ENCODE data around the gene CD79A.
"Not testable (repeated sequence)": the region's sequence is repeated elsewhere in the genome, so short reads cannot be mapped to it uniquely, and the experiment has no call there.

Gene CD79A

DNA sequence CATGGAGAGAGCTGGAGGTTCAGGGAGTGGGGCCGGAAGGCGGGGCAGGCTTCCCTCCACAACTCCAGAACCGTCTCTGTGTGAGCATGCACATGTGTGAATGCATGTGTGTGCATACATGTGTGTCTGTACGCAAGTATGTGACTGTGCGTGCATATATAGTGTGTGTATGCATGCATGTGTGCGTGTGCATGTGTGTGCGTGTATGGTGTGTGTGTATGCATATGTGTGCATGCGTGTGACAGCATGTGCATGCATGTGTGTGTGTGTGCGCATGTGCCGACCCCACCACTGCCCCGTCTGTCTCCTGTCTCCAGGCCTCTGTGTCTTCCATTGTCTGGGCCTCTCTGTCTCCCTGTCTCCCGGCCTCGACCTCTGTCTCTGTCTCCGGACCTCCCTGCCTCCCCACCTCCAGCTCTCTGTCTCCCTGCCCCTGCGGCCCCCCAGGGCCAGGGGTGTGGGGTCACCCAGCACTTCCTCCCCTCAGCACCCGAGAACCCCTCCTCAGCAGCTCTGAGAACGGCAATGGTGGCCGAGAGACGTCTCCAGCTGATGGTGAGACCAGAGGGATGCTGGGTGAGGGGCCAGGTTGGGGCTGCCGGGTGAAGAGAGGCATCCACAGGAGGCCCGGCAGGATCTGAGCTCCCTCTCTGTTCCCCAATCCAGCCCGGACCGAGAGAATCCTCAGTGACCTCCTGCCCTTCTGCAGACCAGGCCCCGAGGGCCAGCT, 28.4 kb downstream of the CD79A start:
- DNase-seq, result no peak

DNA sequence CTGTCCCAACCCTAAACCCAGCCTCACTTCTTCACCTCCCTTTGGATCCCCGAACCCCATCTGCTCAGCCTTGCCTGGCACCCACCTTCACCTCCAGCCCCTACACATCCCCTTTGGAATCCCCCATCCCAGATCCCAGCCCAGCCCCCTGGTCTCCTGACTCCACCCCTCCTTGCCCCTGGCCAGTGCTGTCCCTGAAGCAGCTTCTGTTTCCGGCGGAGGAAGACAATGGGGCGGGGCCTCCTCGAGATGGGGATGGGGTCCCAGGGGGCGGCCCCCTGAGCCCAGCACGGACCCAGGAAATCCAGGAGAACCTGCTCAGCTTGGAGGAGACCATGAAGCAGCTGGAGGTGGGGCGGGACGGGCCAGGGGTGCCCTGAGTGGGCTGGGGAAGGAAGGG, 29.2 kb downstream of the CD79A start:
- no peak for DNase-seq

DNA sequence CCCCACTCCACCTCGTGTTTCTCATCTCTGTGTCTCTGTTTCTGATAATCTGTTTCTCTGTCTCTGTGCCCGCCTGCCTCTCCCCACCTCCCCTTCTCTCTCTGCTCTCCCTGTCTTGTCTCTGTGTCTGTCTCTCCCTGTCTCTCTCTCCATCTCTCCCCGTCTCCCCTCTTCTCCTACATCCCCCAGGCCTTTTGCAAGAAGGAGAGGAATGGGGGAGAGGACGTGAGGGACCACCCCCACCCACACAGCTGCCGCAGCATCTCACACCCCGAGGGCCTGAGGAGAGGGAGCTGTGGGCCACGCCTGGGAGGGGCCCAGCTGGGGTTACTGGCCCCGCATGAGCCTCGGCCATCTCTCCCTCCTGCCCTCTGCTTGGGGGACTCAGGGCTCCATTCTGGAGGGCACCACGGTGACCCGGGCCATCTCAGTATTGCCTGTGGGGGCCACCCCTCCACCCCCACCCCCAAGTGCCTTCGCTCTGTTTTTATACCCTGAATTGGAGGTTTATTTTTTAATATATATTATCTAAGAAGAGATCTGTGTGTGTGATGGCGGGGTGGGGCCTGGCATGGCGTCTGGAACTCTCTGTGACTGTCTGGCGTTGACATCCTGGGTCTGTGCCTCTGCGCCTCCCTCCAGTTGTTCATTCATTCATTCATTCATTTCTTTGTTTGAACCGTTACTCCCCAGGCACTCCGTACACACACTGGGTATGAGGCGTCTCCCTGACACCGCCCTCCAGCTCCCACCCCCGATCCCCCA, 30.0 kb downstream of the CD79A start:
- DNase-seq, result no peak

DNA sequence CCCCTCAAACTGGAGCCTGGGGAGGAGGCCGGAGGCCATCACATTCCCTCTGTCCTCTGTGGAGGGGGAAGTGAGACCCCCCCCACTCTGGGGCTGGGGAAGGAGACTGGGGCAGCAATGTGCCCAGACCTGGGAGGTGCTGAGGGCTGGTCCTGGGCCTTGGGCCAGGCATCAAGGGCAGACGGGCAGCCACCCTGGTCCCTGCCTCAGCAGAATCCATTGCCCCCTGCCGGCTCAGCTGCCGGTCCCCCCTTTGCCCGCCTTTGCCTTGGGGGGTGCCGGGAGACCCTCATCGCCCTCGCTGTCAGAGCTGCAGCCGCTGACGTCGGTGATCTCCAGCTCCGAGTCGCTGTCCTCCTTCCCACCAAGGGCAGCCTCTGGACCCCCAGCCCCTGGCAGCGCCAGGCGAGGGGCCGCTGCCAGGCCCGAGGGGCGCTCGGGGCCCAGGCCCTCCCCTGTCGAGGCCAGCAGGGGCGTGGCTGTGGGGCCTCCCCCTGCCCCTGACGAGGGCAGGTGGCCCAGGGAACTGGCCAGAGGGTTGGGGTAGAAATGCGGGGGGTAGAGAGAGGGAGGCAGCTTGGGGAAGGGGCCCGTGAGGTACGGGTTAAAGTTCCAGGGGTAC, 31.0 kb downstream of the CD79A start:
- no peak for DNase-seq

DNA sequence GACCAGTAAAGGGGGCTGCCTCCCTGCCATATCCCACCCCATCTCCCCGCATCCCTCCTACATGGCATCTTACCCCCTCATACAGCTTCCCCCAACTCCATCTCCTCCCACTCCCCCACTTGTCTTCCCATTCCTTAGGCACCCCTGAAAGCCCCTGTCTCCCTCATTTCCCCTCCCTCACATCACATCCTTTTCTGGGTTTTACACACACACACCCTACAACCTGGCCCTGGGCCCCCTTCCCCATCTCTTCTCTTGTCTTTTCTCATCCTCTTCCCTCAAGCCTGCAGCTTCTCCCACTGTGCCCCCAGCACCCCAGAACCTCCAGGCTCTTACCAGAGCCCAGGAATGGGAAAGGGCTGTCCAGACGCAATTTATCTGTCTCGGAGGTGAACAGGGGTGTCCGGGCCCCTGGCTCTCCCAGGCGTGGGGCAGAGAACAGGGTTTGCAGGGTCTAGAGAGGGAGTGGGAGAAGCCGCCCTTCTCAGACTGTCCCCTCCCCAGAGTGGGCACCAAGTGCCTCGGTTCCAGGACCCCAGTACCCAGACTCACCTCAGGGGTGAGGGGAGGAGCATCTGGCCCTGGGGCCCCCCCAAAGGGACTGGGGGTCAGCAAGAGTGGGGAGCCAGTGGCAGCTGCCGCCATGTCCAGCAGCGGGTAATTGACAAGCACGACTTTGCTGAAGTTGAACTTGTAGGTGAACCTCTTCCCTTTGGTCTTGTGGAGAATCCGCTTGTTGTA, 31.8 kb downstream of the CD79A start:
- no peak for DNase-seq

- no peak for DNase-seq
Measured at GRCh38 chr19:41909706-41910105, 32.6 kb downstream of the CD79A start.

GRCh38 chr19:41910240-41910991, 33.3 kb downstream of the CD79A start:
- peak in 1 of 2 experiments; percentile 40 for DNase-seq

DNA sequence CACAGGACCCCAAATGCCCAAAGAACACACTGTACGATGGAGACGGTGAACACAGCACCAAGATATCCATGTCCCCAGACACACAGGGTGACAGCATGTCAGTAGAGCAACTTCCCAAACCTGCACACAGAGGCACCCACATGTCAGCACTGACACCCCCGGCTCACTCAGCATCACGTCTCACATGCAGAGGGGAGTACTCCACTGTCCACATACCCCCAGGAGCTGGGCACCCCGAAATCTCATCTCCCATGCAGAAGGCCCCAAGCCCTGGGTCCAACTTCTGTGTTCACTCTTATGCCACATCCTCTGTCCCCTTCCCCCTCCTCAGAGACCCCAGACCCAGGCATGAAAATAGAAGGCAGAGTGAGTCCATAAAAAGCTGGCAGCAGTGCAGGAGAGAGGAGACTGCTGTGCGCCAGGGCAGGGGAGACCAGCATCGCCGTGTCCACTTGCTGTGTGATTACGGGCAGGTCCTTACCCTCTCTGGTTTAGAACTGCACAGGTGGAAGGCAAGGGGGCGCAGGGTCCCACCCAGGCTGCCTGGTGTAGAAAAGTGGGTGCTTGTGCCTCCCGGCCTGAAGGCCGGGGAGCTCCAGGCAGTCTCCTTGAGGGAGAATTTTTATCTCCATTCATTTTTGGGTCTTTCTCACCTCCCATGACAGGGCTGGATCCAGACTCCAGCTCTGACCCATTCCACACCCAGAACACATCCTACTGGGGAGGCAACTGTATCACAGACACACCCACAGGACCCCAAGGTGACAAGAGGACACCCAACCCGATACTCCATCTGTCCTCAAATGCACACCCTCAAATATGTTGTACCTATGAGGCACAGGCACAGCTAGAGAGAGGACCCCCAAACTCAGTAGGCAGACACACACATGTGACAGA, 34.2 kb downstream of the CD79A start:
- DNase-seq, result peak in 1 of 2 experiments; percentile 40

- peak; percentile 43 to 46 for DNase-seq
Measured at GRCh38 chr19:41911889-41912731, 35.0 kb downstream of the CD79A start.

GRCh38 chr19:41912899-41913537, 35.9 kb downstream of the CD79A start:
- DNase-seq, result peak in 1 of 2 experiments; percentile 39

- DNase-seq, result no peak
Measured at GRCh38 chr19:41913538-41914423, 36.7 kb downstream of the CD79A start.

DNA sequence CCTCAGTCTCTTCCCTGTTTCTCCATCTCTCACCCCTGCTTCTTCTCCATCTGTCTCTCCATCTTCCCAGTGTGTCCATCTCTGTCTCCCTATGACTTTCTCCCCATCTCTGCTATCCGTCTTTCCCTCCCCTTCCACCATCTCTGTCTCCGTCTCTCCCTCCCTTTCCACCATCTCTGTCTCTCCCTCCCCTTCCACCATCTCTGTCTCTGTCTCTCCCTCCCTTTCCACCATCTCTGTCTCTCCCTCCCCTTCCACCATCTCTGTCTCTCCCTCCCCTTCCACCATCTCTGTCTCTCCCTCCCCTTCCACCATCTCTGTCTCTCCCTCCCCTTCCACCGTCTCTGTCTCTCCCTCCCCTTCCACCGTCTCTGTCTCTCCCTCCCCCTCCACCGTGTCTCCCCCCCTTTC, 37.4 kb downstream of the CD79A start:
- DNase-seq, result not testable (repeated sequence)

GRCh38 chr19:41915021-41915775, 38.1 kb downstream of the CD79A start:
- DNase-seq, result no peak

- no peak for DNase-seq
Measured at GRCh38 chr19:41915776-41916414, 38.8 kb downstream of the CD79A start.

DNA sequence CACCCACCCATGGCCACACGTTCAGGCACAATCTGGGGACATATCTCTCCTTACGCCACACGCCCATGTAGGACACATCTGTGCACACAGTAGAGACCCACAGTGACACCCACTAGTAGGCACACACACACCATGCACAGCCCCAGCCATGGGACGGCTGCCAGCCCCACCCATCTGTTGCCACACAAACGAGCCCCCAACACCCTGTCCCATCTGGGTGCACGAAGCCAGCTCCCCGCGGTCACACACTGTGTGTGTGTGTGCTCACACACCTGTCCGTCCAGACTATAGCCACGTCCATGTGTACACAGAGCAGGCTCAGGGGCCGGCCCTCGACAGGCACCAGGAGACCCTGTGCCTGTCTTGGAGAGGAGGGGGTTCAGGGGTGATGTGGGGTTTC, 40.6 kb downstream of the CD79A start:
- no peak for DNase-seq

DNA sequence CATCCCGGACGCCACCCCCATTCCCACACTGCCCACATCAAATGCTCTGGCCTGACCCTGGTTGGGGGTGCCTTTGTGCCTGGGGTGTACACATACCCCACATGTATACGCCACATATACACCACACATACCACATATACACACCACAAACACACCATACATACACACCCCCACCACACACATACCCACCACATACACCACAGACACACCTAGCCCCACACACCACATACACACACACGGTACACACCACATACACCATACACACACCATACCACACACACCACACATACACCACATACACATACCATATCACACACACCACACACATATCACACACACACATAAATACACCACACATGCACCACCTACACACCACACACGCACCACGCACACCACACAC, 41.0 kb downstream of the CD79A start:
- DNase-seq, result no peak

DNA sequence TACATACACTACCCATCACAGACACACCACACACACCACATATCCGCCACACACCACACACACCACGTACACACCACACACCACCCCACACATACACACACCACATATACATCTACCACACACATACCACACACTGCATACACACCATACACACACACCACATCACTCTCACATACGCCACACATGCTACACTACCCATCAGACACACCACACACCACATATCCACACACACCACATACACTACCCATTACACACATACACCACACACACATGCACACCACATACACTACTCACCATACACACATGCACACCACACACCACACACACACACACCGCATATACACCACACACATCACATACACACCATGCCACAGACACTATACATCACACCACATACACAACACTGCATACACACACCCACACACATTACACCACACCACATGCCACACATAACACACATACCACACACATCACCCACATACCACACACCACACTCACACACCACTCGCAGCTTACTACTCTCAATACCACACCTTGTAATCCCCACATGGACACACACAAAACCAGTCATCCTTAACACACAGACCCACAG, 41.7 kb downstream of the CD79A start:
- DNase-seq, result no peak

Measured in activated T-cell treated with anti-CD3 and anti-CD28 coated beads, Interleukin-2, amount 50 U/mL, for 48 hours (primary cell).